ENCODE data around the gene ABCD4.

The ABCD4 gene

DNA sequence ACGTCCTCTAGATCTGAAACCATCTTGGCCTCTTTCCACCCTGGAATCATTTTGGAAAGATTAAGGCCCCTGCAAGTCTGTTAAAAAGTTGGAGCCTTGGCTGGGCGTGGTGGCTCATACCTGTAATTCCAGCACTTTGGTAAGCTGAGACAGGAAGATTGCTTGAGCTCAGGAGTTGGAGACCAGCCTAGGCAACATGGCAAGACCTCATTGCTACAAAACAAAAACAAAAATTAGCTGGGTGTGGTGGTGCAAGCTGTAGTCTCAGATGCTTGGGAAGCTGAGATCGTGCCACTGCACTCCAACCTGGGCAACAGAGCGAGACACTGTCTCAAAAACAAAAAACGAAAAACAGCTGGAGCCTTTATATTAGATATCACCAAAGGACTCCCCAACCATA is 10.9 kb upstream of the ABCD4 start:
- POLR2A ChIA-PET, result interaction anchor here (1.0 kb wide), 1 partner anchor 10 kb away, joined by 3 read pairs; no protein-coding TSS in a partner anchor
- Histone ChIP-seq H3K4me3 (ENCODE audit: low read depth, low read length) (no peak overlapping the region), H3K27ac (ENCODE audit: extremely low read depth, low read depth, low read length) (no peak overlapping the region), H3K9me3 (ENCODE audit: control insufficient read depth, insufficient read depth, low read depth, low read length) (no peaks in the 10 kb centered on the region), H3K36me3 (ENCODE audit: control insufficient read depth in 2 of 2, insufficient read depth in 1 of 2, low read length in 2 of 2) (no peaks in the 10 kb centered on the region), H3K4me1 (ENCODE audit: control insufficient read depth, insufficient read depth, low read length) (no peaks in the 10 kb centered on the region)
- TF ChIP-seq ZNF624 (tag by site-specific recombination; IDR thresholded peaks at IDR 0.05) (no peak), ZNF830 (tag by site-specific recombination; IDR thresholded peaks at IDR 0.05; ENCODE audit: low read depth) (no peak), MZF1 (tag by site-specific recombination; IDR thresholded peaks at IDR 0.05; ENCODE audit: borderline replicate concordance) (no peak), ZNF10 (tag by site-specific recombination; IDR thresholded peaks at IDR 0.05) (no peak), ZNF501 (tag by site-specific recombination; IDR thresholded peaks at IDR 0.05) (no peak), ZNF426 (tag by site-specific recombination; IDR thresholded peaks at IDR 0.05) (no peak), ZNF843 (tag by site-specific recombination; IDR thresholded peaks at IDR 0.05) (no peak), ZNF335 (tag by site-specific recombination; conservative IDR thresholded peaks at IDR 0.05) (no peak), ZNF266 (tag by site-specific recombination; IDR thresholded peaks at IDR 0.05; ENCODE audit: low read depth) (no peak), ZNF544 (tag by site-specific recombination; IDR thresholded peaks at IDR 0.05) (no peak)
- TF ChIP-seq, protein P1, sequence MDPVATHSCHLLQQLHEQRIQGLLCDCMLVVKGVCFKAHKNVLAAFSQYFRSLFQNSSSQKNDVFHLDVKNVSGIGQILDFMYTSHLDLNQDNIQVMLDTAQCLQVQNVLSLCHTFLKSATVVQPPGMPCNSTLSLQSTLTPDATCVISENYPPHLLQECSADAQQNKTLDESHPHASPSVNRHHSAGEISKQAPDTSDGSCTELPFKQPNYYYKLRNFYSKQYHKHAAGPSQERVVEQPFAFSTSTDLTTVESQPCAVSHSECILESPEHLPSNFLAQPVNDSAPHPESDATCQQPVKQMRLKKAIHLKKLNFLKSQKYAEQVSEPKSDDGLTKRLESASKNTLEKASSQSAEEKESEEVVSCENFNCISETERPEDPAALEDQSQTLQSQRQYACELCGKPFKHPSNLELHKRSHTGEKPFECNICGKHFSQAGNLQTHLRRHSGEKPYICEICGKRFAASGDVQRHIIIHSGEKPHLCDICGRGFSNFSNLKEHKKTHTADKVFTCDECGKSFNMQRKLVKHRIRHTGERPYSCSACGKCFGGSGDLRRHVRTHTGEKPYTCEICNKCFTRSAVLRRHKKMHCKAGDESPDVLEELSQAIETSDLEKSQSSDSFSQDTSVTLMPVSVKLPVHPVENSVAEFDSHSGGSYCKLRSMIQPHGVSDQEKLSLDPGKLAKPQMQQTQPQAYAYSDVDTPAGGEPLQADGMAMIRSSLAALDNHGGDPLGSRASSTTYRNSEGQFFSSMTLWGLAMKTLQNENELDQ (tag by site-specific recombination; IDR thresholded peaks at IDR 0.05; ENCODE audit: low read depth), result no peak
- TF ChIP-seq, protein P2, sequence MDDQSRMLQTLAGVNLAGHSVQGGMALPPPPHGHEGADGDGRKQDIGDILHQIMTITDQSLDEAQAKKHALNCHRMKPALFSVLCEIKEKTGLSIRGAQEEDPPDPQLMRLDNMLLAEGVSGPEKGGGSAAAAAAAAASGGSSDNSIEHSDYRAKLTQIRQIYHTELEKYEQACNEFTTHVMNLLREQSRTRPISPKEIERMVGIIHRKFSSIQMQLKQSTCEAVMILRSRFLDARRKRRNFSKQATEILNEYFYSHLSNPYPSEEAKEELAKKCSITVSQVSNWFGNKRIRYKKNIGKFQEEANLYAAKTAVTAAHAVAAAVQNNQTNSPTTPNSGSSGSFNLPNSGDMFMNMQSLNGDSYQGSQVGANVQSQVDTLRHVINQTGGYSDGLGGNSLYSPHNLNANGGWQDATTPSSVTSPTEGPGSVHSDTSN (CRISPR knock-in tag; IDR thresholded peaks at IDR 0.05), result no peak
- TF ChIP-seq, protein P3, sequence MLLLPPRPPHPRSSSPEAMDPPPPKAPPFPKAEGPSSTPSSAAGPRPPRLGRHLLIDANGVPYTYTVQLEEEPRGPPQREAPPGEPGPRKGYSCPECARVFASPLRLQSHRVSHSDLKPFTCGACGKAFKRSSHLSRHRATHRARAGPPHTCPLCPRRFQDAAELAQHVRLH (tag by site-specific recombination; IDR thresholded peaks at IDR 0.05), result no peak
- CTCF ChIA-PET, result interaction anchor here (0.6 to 2.6 kb wide), 6 partner anchors 9 to 565 kb away, joined by 3 to 9 read pairs (median 3); no protein-coding TSS in a partner anchor

DNA sequence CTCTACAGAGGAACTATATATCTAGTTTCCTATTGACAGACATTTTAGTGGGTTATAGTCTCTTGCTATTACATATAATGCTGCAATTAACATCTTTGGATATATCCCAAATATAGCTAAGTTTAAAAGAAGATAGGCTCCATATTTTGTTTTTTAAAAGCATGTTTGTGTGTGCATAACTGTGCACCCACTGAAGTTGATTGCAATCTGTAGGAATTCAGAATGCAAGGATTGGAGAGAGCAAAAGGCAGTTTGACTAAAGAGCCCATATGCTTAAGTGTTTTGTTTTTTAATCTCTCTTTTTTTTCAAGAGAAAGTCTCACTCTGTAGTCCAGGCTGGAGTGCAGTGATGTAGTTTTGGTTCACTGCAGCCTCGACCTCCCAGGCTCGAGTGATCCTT is 9.4 kb upstream of the ABCD4 start:
- CTCF ChIA-PET, result interaction anchor here (0.7 to 2.6 kb wide), 2 partner anchors 11 to 14 kb away, joined by 3 to 9 read pairs; no protein-coding TSS in a partner anchor
- Histone ChIP-seq H3K27ac (ENCODE audit: extremely low read depth, low read depth, low read length) (no peak overlapping the region), H3K4me3 (ENCODE audit: low read depth, low read length) (no peak overlapping the region), H3K4me1 (ENCODE audit: control insufficient read depth, insufficient read depth, low read length) (no peaks in the 10 kb centered on the region), H3K9me3 (ENCODE audit: control insufficient read depth, insufficient read depth, low read depth, low read length) (no peaks in the 10 kb centered on the region), H3K36me3 (ENCODE audit: control insufficient read depth in 2 of 2, insufficient read depth in 1 of 2, low read length in 2 of 2) (no peaks in the 10 kb centered on the region)
- POLR2A ChIA-PET, result interaction anchor here (1.4 kb wide), 1 partner anchor 9 kb away, joined by 3 read pairs; the partner anchor contains the start of gene ABCD4
- TF ChIP-seq RBAK (tag by site-specific recombination; IDR thresholded peaks at IDR 0.05) (no peak), ZNF37A (tag by site-specific recombination; IDR thresholded peaks at IDR 0.05) (no peak), KLF1 (tag by site-specific recombination; IDR thresholded peaks at IDR 0.05) (no peak), ZNF658 (tag by site-specific recombination; IDR thresholded peaks at IDR 0.05) (no peak)
- TF ChIP-seq, protein P4, sequence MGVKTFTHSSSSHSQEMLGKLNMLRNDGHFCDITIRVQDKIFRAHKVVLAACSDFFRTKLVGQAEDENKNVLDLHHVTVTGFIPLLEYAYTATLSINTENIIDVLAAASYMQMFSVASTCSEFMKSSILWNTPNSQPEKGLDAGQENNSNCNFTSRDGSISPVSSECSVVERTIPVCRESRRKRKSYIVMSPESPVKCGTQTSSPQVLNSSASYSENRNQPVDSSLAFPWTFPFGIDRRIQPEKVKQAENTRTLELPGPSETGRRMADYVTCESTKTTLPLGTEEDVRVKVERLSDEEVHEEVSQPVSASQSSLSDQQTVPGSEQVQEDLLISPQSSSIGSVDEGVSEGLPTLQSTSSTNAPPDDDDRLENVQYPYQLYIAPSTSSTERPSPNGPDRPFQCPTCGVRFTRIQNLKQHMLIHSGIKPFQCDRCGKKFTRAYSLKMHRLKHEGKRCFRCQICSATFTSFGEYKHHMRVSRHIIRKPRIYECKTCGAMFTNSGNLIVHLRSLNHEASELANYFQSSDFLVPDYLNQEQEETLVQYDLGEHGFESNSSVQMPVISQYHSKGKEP (tag by site-specific recombination; IDR thresholded peaks at IDR 0.05), result no peak

Data from HEK293 (cell line).